ENCODE results near the gene HARS1.

DNA sequence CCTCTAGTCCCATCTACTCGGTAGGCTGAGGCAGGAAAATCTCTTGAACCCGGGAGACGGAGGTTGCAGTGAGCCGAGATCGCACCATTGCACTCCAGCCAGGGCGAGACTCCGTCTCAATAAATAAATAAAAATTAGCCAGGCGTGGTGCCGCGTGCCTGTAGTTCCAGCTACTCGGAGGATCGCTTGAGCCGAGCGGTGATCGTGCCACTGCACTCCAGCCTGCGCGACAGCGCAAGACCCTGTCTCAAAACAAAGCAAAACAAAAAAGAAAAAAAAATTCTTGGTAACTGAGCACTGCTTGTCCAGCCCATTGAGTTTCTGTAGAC lies 27.2 kb downstream of the HARS1 start:
- TF ChIP-seq TAF1 (IDR thresholded peaks at IDR 0.05; ENCODE audit: low read depth, low read length), result no peak
- no peak for TF ChIP-seq POLR2A (IDR thresholded peaks at IDR 0.05; ENCODE audit: low read depth, low read length)

All from GM12891 (cell line).